IPS-NIHi7 (cell line): ENCODE data around the gene AGTRAP.

Source experiments
- DNase-seq: peaks from one replicate; pipeline ENCODE4 v3.0.0; 2012; ENCODE audit warnings: mixed read lengths; ENCODE audit errors: extremely low spot score

Gene AGTRAP

DNA sequence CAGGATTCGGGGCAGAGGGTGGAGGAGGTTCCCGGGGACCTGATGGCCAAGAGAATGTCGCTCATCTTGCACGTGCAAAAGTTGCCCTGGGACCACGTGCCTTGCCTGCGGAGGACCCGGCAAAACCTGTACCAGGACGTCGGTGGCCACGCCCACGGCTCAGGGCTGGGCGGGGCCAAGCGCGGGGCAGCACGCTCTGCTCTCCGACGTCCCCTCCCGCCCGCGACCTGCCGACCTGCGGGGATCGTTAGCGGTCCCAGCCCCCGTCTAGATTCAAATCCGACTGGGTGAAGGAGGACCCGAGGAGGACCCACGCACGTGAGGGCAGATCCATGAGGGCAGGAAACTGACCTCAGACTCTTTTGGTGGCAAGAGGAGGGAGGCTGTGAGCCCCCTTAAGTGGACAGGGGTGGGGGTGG is 26.1 kb downstream of the AGTRAP start, which contains the start of gene C1orf167:
C1orf167 (plus strand) TSS at position 206 of the 419 bp plus-strand sequence. CDS start 2,208 bp downstream, outside the sequence.
- peak; percentile 84 for DNase-seq

DNA sequence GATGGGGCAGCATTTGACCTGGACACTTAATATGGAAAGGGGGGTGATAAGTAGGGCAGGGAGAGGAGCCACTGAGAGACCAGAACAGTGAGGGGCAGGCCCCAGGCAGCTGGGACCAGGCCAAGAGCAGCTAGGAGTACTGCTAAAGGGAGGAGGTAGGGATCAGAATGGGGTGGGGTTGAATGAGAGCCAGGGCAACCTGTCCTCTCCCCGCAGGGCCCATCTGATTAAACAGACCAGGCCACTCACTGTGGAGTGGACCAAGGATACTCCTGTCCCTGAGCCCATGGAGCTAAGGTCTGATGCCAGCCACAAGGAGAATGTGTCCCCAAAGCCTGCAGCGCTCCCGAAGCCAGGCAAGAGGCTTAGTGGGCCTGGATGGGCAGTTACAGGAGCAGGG is 28.2 kb downstream of the AGTRAP start:
- DNase-seq: no peak

DNA sequence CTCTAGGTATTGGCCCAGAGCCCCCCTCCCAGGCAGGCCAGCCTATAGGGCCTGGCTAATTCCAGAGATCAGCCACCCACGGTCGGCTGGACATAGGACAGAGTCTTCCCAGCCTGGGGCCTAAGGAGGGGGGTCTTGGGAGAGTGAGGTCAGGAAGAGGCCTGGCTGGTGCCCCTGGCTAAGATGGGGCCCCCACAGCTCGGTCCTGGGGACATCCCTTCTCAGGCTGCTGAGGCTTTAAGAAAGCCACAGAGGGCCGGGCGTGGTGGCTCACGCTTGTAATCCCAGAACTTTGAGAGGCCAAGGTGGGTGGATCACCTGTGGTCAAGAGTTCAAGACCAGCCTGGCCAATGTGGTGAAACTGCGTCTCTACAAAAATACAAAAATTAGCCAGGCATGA is 28.6 kb downstream of the AGTRAP start:
- no peak for DNase-seq

DNA sequence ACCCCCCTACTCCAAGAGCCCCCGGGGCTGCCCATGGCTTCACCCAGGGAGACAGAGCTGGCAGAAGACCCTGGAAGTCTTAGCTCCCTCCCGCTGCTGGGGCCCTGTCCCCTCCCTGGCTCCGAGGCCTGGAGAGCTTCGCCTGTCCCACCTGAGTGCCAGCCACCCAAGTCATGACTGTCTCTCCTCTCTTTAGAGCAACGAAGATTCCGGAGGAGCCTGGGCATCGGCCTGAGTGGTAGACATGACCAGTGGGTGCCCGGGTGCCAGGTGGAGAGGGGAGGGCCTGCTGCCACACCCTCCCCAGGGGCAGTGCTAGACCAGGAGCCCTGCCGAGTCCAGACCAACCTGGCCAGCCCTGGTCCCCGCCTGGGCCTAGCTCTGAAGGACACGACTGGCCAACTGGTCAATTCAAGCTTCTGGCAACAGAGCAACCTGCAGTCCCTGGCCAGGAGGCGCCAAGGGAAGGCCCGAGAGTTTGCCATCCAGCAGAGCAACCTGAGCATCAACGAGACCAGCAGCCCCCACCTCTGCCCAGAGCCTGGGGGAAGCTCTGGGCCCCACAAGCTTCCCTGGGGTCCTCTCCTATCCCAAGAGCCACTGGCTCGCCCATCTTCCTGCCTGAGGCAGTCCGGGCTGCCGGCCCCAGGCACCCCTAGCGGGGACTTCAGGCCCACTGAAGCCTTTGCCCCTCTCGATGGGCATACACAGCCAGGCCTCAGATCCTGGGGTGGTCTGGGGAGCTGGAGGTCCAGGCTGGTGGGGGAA is 29.9 kb downstream of the AGTRAP start:
- DNase-seq: no peak

DNA sequence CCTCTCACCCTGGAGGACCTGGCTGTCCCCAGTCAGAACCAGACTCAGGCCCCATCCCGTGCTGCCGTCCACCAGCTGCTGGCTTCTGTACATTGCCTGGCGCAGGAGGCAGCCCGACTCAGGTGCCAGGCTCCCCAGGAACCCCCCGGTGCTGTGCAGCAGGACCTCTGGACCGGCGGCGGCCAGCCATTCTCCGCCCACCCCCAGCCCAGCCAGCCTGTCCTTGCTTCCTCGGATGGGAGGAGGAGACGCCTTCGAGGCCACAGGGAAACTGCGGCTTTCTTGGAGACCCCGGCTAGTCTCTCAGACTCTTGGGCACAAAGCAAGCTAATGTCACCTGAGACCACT is 30.5 kb downstream of the AGTRAP start:
- DNase-seq: no peak

DNA sequence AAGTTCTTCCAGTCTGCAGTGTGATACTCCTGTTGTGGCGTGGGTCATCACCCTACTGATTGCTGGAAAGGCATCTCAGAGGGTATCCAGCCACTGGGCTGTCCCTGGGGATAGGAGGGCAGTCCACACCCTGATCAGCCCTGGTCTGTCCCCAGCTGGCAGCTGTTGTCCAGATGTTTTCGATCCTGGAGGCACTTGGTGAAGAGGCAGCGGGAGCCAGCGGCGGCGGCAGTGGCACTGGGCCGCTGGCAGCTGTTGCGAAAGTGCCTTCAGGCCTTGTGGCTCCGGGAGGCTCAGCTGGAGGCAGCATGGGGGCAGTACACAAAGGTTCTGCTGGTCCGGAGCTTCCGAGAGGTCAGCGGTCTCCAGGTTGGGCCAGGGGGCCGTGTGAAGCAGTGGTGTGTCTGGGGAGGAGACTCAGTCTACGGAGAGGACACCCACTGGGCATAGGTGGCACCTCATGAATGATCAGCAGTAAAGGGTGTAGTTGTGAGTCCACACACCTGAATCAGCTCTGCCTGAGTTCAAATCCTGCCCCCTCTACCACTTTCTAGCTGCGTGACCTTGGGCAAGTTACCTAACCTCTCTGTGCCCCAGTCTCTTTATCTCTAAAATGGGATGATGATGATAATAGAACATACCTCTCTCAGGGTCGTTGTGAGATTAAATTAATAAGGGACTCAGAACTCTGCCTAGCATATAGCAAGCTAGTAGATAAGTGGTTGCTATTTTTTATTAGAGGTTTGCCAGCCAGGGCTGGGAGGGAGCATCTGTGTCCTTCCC is 32.2 kb downstream of the AGTRAP start:
- DNase-seq: no peak

DNA sequence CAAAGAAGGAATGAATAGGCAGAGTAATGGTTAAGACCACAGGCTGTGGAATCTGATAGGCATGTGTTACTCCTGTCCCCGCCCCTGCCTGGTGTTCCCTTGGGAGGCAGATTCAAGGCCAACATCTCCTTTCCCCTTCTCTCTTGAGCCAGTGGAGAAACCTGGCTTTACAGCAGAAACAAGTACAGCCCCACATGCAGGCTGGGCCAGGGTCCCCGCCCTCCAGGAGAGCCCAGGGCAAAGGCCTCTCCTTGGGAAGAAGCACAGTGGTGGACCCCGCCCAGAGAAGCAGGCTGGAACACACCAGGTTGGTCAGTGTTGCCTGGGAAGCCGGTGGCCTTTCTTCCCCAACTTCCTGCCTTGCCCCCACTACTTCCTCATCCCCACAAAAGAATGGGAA is 32.9 kb downstream of the AGTRAP start:
- DNase-seq: no peak

DNA sequence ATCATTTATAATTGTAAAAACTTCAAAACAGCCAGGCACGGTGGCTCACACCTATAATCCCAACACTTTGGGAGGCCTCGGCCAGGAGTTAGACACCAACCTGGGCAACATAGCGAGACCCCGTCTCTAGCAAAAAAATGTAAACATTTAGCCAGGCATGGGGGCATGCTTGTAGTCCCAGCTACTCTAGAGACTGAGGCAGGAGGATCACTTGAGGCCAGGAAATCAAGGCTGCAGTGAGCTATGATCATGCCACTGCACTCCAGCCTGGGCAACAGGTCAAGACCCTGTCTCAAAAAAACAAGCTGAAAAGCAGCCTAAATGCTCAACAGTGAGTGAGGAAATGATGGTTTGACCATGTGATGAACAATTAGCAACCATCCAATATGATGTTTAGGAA is 33.3 kb downstream of the AGTRAP start:
- DNase-seq: no peak

DNA sequence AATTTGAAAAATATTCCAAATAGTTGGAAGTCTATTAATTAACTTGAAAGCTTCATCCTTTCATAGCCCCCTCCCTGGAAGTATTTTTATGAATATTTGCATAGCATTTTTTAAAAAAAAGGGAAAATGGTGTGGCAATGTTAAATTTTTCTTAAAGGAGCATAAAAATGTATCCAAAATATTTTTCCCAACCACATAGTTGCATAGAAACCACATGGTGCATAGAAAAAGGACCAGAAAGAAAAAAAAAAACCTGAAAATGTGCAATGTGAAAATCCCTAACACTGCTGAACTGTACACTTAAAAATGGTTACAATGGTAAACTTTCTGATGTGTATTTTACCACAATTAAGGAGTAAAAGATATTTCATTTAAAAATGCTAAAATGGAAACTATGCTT is 34.1 kb downstream of the AGTRAP start:
- no peak for DNase-seq

DNA sequence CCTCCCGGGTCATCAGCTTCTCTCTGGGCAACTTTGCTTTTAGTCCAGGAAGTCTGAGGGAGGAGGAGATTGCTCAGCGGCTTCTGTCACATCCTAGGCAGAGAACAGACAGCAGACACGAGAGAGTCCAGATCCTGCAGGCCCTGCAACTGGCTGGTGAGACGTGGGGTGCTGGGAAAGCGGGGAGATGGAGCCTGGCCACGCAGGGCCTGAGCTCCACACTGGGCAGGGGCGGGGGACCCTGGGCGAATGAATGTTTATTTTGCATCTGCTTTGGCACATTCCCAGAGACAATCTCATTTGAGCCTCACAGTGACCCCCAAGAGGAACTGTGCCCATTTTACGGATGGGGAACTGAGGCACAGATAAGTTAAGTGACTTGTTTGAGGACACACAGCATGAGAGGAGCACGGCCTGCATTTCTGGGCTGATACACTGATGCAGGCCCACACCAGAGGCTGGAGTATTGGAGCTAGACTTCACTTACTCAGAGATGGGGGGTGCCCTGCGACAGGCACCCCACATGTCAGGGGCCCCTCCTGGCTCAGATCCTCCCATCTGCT is 35.6 kb downstream of the AGTRAP start:
- no peak for DNase-seq

DNA sequence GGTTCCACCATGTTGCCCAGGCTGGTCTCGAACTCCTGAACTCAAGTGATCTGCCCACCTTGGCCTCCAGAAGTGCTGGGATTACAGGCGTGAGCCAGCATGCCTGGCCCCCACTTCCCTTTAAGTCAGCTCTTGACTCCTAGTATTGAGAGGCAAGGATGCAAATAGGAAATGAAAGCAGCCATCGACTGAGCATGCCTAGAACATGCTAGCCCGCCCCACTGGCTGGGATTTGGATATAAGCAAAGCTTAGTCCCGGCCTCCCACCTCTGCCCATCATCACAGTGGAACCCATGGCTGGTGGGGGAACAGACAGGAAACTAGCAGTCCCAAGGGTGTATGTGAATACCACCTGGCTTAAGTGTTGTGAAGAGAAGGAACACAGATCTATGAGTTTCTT is 36.5 kb downstream of the AGTRAP start:
- no peak for DNase-seq

DNA sequence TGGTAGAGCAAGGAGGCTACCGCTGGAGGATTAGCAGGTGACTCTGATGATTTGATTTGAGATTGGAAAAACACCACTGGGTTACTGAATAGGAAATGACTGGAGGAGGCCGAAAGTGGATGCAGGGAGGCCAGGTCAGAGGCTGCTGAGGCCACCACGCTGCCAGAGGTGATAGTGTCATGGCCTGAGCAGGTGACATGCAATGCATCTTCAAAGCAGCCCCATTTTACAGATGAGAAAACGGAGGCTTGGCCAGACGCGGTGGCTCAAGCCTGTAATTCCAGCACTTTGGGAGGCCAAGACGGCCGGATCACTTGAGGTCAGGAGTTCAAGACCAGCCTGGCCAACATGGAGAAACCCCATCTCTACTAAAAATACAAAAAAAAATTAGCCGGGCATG is 38.8 kb downstream of the AGTRAP start:
- no peak for DNase-seq

DNA sequence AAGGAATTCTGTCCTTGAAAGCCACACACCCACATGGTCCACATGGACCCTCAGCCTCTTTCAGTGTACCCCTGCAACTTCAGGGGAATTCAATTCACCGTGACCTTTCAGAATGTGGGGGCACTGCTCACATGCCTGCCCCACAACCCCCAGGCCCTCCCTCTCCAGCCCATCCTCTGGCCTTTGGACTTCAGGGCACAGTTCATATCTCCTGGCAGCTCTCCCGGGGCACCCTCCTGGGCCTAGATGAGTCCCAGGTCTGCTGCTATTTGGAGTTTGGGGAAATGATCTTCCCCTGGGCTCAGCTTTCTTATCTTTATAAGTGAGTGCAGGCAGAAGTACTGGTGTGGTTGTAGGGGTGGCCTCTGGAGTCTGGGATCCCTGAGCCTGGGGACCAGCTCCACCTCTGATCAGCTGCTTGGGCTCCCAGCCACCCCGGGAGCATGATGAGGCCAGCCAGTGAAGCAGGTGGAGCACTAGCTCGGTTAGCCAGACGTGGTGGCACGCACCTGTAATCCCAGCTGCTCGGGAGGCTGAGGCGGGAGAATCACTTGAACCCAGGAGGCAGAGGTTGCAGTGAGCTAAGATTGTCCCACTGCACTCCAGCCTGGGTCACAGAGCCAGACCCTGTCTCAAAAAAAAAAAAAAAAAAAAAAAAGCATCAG is 41.9 kb downstream of the AGTRAP start:
- no peak for DNase-seq

DNA sequence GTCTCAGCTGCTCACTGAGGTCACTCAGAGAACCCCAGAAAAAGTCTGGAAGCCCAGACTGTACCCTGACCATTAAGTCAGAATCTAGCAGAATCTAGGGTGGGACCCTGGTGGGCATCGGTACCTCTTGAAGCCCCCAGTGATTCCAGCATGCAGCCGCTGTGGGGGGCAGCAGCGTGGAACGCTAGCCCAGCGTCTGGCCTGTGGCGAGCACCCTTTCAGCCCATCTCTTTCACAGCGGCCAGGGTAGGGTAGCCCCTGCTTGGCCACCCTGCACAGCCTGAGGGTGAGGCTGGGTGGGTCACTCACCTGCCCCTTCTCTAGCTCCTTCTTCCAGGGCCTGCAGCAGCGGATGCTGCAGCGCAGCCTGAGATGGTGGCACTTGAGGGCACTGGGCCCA is 42.4 kb downstream of the AGTRAP start:
- DNase-seq: no peak

DNA sequence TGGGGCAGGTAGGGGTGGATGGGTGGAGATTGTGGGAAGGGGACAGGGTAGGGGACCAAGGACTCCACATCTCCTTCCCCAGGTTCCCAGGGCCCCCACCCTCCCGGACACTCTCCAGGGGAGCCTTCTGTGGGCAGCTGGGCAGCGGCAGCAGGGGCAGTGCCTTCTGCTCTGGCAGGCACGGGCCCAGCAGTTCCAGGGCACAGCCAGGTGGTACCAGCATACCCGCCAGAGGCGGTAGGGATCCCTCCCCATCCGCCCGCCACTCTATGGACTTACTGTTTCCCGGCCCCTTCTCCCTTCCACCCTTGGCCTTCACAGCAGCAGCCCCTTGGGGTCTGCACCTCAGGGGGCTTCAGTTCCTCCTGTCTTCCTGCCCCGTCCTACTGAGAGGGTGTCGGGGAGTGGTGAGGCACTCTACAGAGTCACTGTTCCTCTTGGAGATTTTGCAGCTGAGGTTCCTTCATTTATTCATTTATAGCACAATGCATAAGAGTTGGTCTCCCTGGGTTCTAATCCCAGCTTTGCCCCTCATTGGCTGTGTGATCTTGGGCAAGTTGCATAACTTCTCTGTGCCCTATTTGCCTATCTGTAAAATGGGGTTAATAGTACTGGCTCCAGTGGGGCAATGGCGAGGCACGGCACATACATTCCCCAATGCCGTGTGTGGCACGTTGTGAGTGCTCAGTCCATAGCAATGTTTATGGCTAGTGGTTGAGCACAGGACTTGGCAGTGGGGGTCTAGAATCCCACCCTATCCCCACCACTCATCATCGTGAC is 43.1 kb downstream of the AGTRAP start:
- no peak for DNase-seq

DNA sequence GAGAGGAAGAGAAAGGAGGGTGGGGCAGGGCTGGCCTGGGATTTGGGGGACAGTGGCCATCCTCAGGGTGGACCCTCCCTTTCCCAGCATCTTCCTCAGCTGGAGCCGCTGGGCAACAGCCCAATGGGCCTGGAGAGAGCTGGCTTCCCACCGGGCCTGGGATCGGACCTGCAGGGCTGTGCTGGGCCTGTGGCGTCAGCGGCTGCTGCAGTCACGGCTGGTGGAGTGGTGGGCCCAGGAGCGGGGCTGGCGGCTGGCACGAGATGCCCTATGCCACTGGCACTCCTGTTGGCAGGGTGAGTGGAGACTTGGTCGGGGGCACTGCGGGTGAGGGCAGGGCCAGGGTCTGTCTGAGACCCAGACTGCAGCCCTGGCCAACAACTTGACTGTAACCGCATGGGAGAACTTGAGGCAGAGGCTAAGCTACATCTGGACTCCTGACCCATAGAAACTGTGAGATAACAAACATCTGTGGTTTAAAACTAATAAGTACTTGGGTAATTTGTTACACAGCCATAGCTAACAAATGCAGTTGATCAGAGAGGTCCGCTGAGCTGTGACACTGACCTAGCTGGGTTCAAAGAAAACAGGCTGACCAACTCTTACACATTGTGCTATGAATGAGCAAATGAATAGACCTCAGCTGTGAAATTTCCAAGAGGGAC is 43.9 kb downstream of the AGTRAP start:
- DNase-seq: no peak

DNA sequence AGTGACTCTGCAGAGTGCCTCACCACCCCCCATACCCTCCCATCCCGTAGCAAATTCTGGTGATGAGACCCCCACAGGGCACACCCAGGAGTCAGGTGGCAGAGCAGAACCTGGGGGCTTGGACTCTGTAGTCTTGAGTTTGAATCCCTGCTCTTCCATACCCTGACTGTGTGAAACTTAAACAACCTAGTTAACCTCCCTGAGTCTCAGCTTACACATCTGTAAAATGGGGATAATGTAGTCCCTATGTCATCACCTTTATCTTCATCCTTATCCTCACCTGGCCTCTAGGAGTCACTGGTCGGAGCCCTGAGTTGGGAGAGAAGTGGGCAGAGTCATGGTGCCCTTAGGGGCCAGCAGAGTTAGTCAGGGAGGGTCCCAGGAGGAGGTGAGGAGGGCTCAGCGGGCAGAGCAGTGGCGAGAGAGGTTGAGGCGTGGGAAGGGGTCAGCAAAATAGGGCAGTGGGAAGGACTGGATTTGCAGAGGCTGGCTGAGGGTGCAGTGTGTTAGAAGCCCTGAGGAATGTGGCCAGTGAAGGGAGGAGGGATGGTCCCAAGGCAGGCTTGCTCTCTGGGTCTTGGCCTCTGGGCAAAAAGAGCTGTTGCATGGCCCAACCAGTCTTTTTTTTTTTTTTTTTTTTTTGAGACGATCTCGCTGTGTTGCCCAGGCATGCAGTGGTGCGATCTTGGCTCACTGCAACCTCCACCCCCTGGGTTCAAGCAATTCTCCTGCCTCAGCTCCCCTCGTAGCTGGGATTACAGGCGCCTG is 44.6 kb downstream of the AGTRAP start:
- DNase-seq: no peak

DNA sequence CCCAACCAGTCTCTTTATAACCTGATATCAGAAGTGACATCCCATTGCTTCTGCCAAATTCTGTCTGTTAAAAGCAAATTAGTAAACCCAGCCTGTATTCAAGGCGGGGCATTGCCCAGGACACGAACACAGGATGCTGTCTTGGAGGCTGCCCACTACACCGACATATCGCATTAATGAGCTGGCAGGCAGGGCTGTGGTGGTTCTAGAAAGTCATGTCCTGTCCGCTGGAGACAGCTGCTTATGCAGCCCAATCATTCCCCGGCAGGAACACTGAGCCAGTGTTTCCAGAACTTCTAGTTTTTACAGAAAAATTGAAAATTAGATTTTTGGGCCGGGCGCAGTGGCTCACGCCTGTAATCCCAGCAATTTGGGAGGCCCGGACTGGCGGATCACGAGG is 45.4 kb downstream of the AGTRAP start:
- no peak for DNase-seq

DNA sequence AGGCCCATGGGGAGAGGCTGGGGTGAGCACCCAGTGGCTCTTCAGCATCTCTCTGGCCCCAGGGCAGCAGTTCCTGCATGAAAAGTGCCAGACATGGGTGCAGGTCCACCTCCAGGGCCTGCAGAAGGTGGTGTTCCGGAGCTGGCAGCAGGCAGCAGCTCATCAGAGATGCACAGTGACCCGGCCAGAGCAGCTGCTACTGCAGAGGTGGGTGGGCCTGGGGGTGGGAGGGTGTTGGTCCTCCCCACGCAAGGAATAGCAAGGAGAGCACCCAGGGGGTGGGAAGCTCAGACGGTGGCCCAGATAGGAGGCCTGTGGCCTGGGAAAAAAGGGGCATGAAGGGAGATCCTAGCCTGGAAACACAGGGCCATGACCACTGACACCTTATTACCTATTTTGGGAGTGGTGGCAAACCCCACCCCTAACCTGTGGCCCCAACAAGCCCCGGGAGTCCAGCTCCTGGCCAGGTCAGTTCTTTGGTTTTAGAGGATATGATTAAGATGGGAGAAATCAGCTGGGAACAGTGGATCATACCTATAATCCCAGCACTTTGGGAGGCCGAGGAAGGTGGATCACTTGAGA is 46.3 kb downstream of the AGTRAP start:
- no peak for DNase-seq

DNA sequence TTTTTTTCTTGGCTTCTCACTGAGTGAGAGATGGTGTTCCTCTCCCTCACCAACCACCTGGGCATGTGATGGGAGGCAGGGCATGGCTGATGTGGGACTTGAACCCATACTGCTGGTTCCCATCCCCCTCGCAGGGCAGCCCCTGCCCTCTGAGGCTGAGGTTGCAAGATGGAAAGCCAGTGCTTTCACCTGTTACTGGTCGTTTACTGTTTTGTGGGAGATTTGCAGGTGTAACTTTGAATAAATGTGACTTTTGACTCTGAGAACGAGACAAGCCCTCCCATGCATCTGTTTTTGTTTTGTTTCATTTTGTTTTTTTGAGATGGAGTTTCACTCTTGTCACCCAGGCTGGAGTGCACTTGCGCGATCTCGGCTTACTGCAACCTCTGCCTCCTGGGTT is 47.6 kb downstream of the AGTRAP start:
- DNase-seq: no peak
